Endothelial cell (in vitro differentiated cells): Measurements from ENCODE around the gene ACAP3. TPM values are rescaled to one million over a fixed set of nuclear protein-coding genes. Genes with fewer than 3 reads are reported as not detected.
A peak's percentile ranks its signal among the peaks of the same experiment; 100 is the strongest.

Experiments used
- DNase-seq: peaks from one replicate; pipeline ENCODE4 v3.0.0; 2021; ENCODE audit warnings: low spot score
- H3K27ac Mint-ChIP-seq: one replicate; pipeline ENCODE4 v1.8.0; 2021; ENCODE audit warnings: mixed read lengths, inconsistent platforms; ENCODE audit not compliant: unreplicated experiment
- H3K27me3 Mint-ChIP-seq: one replicate; pipeline ENCODE4 v1.8.0; 2021; ENCODE audit warnings: mild to moderate bottlenecking, moderate library complexity, mixed read lengths, inconsistent platforms; ENCODE audit not compliant: unreplicated experiment
- H3K36me3 Mint-ChIP-seq: one replicate; pipeline ENCODE4 v1.8.0; 2021; ENCODE audit warnings: mild to moderate bottlenecking, low read depth, mixed read lengths, inconsistent platforms; ENCODE audit not compliant: unreplicated experiment
- H3K4me1 Mint-ChIP-seq: one replicate; pipeline ENCODE4 v1.8.0; 2021; ENCODE audit warnings: mild to moderate bottlenecking, mixed read lengths, inconsistent platforms; ENCODE audit not compliant: unreplicated experiment
- H3K4me3 Mint-ChIP-seq: one replicate; pipeline ENCODE4 v1.8.0; 2021; ENCODE audit warnings: mild to moderate bottlenecking, mixed read lengths, inconsistent platforms; ENCODE audit not compliant: unreplicated experiment
- H3K9me3 Mint-ChIP-seq: one replicate; pipeline ENCODE4 v1.8.0; 2021; ENCODE audit warnings: mixed read lengths, inconsistent platforms; ENCODE audit not compliant: unreplicated experiment
- total RNA-seq: library from RNA; stranded (reverse); fragmentation: NEBNext Ultra II Directional; extraction: Animal tissue kit (Norgen Biotek cat#: 25700); gene quantifications from one replicate; pipeline ENCODE4 v1.2.1, GENCODE V29; 2021; ENCODE audit not compliant: unreplicated experiment
- TF ChIP-seq, protein P1 (sequence below): fragments of 200-600 bp; sonication (generic); IDR thresholded peaks from one replicate; pipeline ENCODE4 v1.5.0; 2021; ENCODE audit warnings: antibody characterized with exemption; ENCODE audit not compliant: unreplicated experiment

The ACAP3 gene
- total RNA-seq, 1 donor from 2014 or later: 54.0 TPM

DNA sequence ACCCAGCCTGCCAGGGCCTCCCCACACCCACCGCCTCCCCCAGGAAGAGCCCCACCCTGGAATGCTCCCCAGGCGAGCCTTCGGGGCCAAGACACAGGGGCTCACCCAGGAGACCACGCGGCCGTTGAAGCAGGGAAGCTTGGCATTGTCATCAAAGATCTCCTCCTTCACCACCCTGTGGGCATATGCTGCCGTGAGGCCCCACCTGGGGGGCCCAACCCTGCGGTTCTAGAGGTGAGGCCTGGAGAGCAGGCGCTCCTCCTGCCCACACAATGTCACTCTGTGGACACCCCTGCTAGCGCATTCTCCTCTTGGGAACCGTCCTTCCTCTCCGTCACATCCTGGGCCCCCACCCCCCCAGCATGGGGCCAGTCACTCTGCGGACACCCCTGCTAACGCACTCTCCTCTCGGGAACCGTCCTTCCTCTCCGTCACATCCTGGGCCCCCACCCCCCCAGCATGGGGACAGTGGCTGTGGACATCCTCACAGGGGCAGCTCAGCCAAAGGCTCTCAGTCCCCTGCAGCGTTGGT is 34.9 kb upstream of the ACAP3 start:
- Mint-ChIP-seq H3K4me1 (no peaks in the 10 kb centered on the region), H3K27ac (no peak overlapping the region), H3K4me3 (no peak overlapping the region), H3K36me3 (peaks cover 10% of the 10 kb centered on the region), H3K9me3 (no peaks in the 10 kb centered on the region), H3K27me3 (peaks cover 13% of the 10 kb centered on the region)
- TF ChIP-seq, protein P1, sequence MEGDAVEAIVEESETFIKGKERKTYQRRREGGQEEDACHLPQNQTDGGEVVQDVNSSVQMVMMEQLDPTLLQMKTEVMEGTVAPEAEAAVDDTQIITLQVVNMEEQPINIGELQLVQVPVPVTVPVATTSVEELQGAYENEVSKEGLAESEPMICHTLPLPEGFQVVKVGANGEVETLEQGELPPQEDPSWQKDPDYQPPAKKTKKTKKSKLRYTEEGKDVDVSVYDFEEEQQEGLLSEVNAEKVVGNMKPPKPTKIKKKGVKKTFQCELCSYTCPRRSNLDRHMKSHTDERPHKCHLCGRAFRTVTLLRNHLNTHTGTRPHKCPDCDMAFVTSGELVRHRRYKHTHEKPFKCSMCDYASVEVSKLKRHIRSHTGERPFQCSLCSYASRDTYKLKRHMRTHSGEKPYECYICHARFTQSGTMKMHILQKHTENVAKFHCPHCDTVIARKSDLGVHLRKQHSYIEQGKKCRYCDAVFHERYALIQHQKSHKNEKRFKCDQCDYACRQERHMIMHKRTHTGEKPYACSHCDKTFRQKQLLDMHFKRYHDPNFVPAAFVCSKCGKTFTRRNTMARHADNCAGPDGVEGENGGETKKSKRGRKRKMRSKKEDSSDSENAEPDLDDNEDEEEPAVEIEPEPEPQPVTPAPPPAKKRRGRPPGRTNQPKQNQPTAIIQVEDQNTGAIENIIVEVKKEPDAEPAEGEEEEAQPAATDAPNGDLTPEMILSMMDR: no peak
- DNase-seq: no peak

DNA sequence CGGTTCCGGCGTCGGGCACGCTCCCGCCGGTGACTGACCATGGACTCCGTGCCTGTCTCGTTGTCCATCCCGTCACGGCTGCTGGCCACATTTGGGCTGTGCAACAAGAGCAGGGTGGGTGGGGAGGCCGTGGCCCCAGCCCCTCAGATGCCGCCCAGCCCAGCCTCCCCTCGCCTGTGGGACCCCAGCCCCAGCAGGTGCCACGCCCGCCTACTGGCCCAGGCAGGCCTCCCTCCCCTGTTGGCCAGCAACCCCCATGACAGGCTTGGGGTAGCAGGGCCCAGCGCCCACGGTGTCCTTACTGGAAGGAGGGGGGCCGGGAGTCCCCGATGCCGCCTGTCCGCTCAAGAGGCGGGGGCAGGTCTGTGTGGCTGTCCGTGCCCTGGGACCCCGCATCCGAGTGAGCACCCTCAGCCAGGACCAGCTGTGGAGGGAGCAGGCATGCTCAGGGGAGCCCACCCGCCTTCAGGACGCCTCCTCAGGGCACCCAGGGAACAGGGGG is 34.4 kb upstream of the ACAP3 start:
- no peak overlapping the region for H3K4me3 Mint-ChIP-seq
- peaks cover 10% of the 10 kb centered on the region for H3K36me3 Mint-ChIP-seq
- no peak overlapping the region for H3K27ac Mint-ChIP-seq
- TF ChIP-seq, protein P1: no peak
- H3K9me3 Mint-ChIP-seq: no peaks in the 10 kb centered on the region
- no peak for DNase-seq
- peaks cover 13% of the 10 kb centered on the region for H3K27me3 Mint-ChIP-seq
- H3K4me1 Mint-ChIP-seq: no peaks in the 10 kb centered on the region

DNA sequence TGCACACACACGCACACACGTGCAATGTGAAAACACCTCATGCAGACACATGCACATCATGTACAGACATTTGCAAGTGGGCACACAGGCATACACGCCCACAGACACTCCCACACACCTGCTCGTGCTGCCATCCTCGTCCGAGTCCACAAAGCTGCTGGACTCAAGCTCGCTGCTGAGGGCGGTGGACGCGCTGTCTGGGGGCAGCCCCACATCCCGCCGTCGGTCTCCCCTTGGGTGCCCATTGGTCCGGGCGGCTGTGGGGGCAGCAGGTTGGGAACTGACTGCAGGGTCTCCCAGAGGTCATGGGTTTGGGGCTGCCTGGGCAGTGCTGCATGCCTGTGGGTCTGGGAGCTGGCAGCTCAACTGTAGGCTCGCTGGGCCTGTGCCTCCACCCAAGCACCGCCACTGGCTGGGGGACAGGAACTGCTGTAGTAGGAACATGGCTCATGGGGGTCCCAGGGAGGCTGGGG is 33.9 kb upstream of the ACAP3 start:
- TF ChIP-seq, protein P1: no peak
- Mint-ChIP-seq H3K4me1 (no peaks in the 10 kb centered on the region), H3K9me3 (no peaks in the 10 kb centered on the region), H3K4me3 (peak overlapping the region; percentile 78), H3K27ac (no peak overlapping the region), H3K27me3 (peaks cover 8% of the 10 kb centered on the region), H3K36me3 (peaks cover 10% of the 10 kb centered on the region)
- no peak for DNase-seq

DNA sequence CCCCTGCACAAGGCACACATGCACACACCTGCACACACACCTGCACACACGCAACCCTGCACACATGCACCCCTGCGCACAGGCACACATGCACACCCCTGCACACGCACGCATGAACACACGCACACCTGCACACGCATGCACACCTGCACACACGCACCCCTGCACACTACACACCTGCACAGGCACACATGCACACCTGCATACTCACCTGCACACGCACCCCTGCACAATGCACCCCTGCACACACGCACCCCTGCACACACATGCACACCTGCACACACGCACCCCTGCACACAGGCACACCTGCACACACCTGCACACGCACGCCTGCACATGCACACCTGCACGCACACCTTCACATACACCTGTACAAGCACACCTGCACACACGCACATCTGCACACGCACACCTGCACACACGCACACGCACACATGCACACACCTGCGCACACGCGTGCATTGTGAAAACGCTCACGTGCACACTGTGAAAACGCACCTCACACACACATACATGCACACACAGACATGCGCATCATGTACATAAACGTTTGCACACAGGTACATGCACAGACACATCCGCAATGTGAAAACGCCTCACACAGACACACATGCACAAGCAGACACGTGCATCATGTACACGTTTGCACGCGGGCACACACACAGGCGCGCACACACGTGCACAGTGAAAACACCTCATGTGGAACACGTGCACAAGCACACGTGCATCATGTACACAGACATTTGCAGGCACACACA is 33.2 kb upstream of the ACAP3 start:
- Mint-ChIP-seq H3K4me3 (peak overlapping the region; percentile 78), H3K27ac (peak overlapping the region; percentile 52), H3K4me1 (no peaks in the 10 kb centered on the region), H3K27me3 (peaks cover 8% of the 10 kb centered on the region), H3K9me3 (no peaks in the 10 kb centered on the region), H3K36me3 (peaks cover 10% of the 10 kb centered on the region)
- TF ChIP-seq, protein P1: no peak
- no peak for DNase-seq

DNA sequence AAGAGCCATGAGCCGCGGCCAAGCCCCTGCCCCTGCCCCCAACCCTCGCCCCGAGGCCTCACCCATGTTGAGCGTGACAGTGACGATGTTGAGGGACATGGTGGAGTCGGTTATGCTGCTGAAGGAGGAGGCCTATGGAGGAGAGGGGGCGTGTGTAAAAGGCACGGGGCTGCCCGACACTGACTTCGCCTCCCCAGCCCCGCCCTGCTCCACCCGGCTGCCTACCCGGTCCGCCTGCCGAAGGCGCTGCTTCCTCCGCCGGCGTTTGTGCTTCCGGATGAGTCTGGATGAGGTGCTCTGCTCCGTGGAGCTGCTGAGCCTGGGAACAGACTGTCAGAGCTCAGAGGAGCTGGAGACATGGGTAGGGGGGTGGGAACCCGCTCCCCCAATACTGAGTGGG is 32.5 kb upstream of the ACAP3 start:
- DNase-seq: no peak
- TF ChIP-seq, protein P1: no peak
- H3K27ac Mint-ChIP-seq: no peak overlapping the region
- no peak overlapping the region for H3K4me3 Mint-ChIP-seq
- peaks cover 10% of the 10 kb centered on the region for H3K36me3 Mint-ChIP-seq
- H3K9me3 Mint-ChIP-seq: no peaks in the 10 kb centered on the region
- no peaks in the 10 kb centered on the region for H3K4me1 Mint-ChIP-seq
- H3K27me3 Mint-ChIP-seq: peaks cover 8% of the 10 kb centered on the region
